Esophagus squamous epithelium (tissue), 5 donors: ENCODE data around the gene CAPS2. TPM values are rescaled to one million over a fixed set of nuclear protein-coding genes. Genes with fewer than 3 reads are reported as not detected.
"Not testable (repeated sequence)": the region's sequence is repeated elsewhere in the genome, so short reads cannot be mapped to it uniquely, and the experiment has no call there.

ENCODE experiments used
- DNase-seq: peaks from one replicate; lab custom pipeline; 2025; lab: John Stamatoyannopoulos, UW
- H3K27ac ChIP-seq, 4 donors: fragments of 200-600 bp; sonication (generic); one replicate each; pipeline ENCODE4 v1.5.1; 2016 to 2019; ENCODE audit warnings: mild to moderate bottlenecking in 1 of 4
- H3K27me3 ChIP-seq, 4 donors: fragments of 200-600 bp; sonication (generic); 1 replicate in 3 of 4; 2 replicates in 1 of 4; pipeline versions ENCODE4 v1.5.1 to v1.6.0; 2017 to 2021; ENCODE audit warnings: antibody characterized with exemption in 1 of 4
- H3K36me3 ChIP-seq, 3 donors: fragments of 200-600 bp; sonication (generic); one replicate each; pipeline ENCODE4 v1.5.1; 2016 to 2019
- H3K4me1 ChIP-seq, 3 donors: fragments of 200-600 bp; sonication (generic); one replicate each; pipeline ENCODE4 v1.5.1; 2017 to 2019
- H3K4me3 ChIP-seq, 4 donors: fragments of 200-600 bp; sonication (generic); 1 replicate in 3 of 4; 2 replicates in 1 of 4; pipeline ENCODE4 v1.5.1; 2016 to 2019; ENCODE audit warnings: mild to moderate bottlenecking in 2 of 4, moderate library complexity in 1 of 4
- H3K9me3 ChIP-seq, 3 donors: fragments of 200-600 bp; sonication (generic); one replicate each; pipeline ENCODE4 v1.5.1; 2016 to 2019
- POLR2A ChIP-seq, 4 donors: fragments of 450-650 bp; IDR thresholded peaks; one replicate each; pipeline ENCODE4 v1.6.1; 2017; ENCODE audit warnings: antibody characterized with exemption in 4 of 4, mild to moderate bottlenecking in 4 of 4, moderate library complexity in 3 of 4
- WGBS, 2 donors: methylation state at CpG; one replicate each; pipeline ENCODE4 v1.1.5; 2018; 5-methylcytosine and 5-hydroxymethylcytosine counted together
- intact Hi-C: fragments of 100-400 bp; cut with DNase I; formaldehyde crosslinking; loops from one replicate; pipeline ENCODE4 v1.15.0; 2022
- total RNA-seq, 4 donors: library from RNA; depleted of rRNA; stranded (reverse); fragments of >200 nt; gene quantifications; one replicate each; pipeline ENCODE4 v1.1.0, GENCODE V29; 2016
- TF ChIP-seq, protein P1 (sequence below), 6 experiments: fragments of 450-650 bp in 4 of 6; fragments of 200-600 bp in 2 of 6; sonication (generic) in 2 of 6; IDR thresholded peaks; one replicate each; pipeline ENCODE4 v1.5.1; 2016 to 2019; ENCODE audit warnings: antibody characterized with exemption in 6 of 6, mild to moderate bottlenecking in 4 of 6, moderate library complexity in 4 of 6
- donor health status: DM: yes; HTN: yes; CAD: no.

Gene CAPS2
- total RNA-seq, 4 donors from 2014 or later, result 2.9 to 9.2 (median 5.8) TPM

DNA sequence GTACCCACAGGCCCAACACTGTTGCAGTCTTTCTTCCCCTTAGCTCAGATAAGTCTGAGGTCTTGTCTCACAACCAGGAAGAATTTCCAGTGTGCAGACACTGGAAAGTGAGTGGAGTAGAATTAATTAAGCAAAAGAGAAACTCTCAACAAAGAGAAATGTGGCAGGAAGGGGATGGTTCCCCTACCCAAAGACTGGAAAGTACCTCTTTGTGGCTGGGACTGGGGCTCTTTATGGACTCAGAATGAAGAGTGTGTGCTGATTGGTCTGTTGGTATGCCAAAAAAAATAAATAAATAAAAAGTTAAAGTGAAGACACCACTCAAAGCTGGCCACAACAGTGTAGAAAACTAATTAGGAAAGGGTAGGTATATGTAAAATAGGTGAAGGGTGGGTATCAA lies 30.8 kb upstream of the CAPS2 start:
- intact Hi-C loops, result no loop called here
- Histone ChIP-seq H3K27ac (no peak overlapping the region), H3K4me3 (no peak overlapping the region), H3K36me3 (no peaks in the 10 kb centered on the region), H3K27me3 (no peaks in the 10 kb centered on the region), H3K9me3 (no peaks in the 10 kb centered on the region), H3K4me1 (no peaks in the 10 kb centered on the region)
- TF ChIP-seq, protein P1, sequence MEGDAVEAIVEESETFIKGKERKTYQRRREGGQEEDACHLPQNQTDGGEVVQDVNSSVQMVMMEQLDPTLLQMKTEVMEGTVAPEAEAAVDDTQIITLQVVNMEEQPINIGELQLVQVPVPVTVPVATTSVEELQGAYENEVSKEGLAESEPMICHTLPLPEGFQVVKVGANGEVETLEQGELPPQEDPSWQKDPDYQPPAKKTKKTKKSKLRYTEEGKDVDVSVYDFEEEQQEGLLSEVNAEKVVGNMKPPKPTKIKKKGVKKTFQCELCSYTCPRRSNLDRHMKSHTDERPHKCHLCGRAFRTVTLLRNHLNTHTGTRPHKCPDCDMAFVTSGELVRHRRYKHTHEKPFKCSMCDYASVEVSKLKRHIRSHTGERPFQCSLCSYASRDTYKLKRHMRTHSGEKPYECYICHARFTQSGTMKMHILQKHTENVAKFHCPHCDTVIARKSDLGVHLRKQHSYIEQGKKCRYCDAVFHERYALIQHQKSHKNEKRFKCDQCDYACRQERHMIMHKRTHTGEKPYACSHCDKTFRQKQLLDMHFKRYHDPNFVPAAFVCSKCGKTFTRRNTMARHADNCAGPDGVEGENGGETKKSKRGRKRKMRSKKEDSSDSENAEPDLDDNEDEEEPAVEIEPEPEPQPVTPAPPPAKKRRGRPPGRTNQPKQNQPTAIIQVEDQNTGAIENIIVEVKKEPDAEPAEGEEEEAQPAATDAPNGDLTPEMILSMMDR (IDR thresholded peaks at IDR 0.05), result no peak
- no peak for TF ChIP-seq POLR2A (IDR thresholded peaks at IDR 0.05)
- DNase-seq, result no peak

- H3K27me3 ChIP-seq, result no peaks in the 10 kb centered on the region
- intact Hi-C loops, result no loop called here
- H3K4me1 ChIP-seq, result no peaks in the 10 kb centered on the region
- no peak overlapping the region for H3K4me3 ChIP-seq
- TF ChIP-seq, protein P1 (IDR thresholded peaks at IDR 0.05), result no peak
- TF ChIP-seq POLR2A (IDR thresholded peaks at IDR 0.05), result no peak
- no peaks in the 10 kb centered on the region for H3K36me3 ChIP-seq
- H3K27ac ChIP-seq, result no peak overlapping the region
- no peaks in the 10 kb centered on the region for H3K9me3 ChIP-seq
- DNase-seq, result no peak
These were observed 23.9 kb upstream of the CAPS2 start for GRCh38 chr12:75354011-75354410.

DNA sequence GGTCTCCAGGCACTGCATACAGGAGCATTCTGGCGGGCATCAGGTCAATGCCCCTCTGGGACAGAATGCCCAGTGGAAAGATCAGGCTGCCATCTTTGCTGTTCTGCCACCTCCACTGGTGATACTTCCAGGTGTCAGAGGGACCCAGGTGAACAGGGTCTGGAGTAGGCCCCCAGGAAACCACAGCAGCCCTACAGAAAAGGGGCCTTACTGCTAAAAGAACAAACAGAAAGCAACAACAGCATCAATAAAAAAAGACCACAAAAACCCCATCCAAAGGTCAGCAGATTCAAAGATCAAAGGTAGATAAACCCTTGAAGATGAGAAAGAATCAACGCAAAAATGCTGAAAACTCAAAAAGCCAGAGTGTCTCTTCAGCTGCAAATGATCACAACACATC lies 20.3 kb upstream of the CAPS2 start:
- intact Hi-C loops, result no loop called here
- Histone ChIP-seq H3K9me3 (no peaks in the 10 kb centered on the region), H3K4me1 (no peaks in the 10 kb centered on the region), H3K36me3 (no peaks in the 10 kb centered on the region), H3K4me3 (no peak overlapping the region), H3K27ac (no peak overlapping the region), H3K27me3 (no peaks in the 10 kb centered on the region)
- DNase-seq, result no peak
- TF ChIP-seq, protein P1 (IDR thresholded peaks at IDR 0.05), result no peak
- TF ChIP-seq POLR2A (IDR thresholded peaks at IDR 0.05), result no peak
- WGBS, 2 donors, result 71 to 90% methylated on average over 1 of the region's 2 CpGs

- no peak for DNase-seq
- no peak for TF ChIP-seq POLR2A (IDR thresholded peaks at IDR 0.05)
- TF ChIP-seq, protein P1 (IDR thresholded peaks at IDR 0.05), result no peak
- H3K4me3 ChIP-seq, result no peak overlapping the region
- H3K27me3 ChIP-seq, result no peaks in the 10 kb centered on the region
- no peaks in the 10 kb centered on the region for H3K9me3 ChIP-seq
- no peaks in the 10 kb centered on the region for H3K36me3 ChIP-seq
- intact Hi-C loops, result no loop called here
- H3K4me1 ChIP-seq, result no peaks in the 10 kb centered on the region
- no peak overlapping the region for H3K27ac ChIP-seq
- WGBS, 2 donors, result 90 to 93% methylated on average over 3 to 4 of the region's 4 CpGs
These were observed 19.8 kb upstream of the CAPS2 start for GRCh38 chr12:75349946-75350345.

GRCh38 chr12:75346215-75346614 lies 16.1 kb upstream of the CAPS2 start:
- not testable (repeated sequence) for H3K27me3 ChIP-seq
- 79 to 90% methylated on average over 6 of the region's 6 CpGs for WGBS, 2 donors

GRCh38 chr12:75345531-75345930 lies 15.4 kb upstream of the CAPS2 start:
- no peak overlapping the region for H3K4me3 ChIP-seq
- no peaks in the 10 kb centered on the region for H3K9me3 ChIP-seq
- TF ChIP-seq, protein P1 (IDR thresholded peaks at IDR 0.05), result no peak
- TF ChIP-seq POLR2A (IDR thresholded peaks at IDR 0.05), result no peak
- no peak overlapping the region for H3K27ac ChIP-seq
- H3K27me3 ChIP-seq, result no peaks in the 10 kb centered on the region
- no peaks in the 10 kb centered on the region for H3K36me3 ChIP-seq
- intact Hi-C loops, result no loop called here
- DNase-seq, result no peak
- no peaks in the 10 kb centered on the region for H3K4me1 ChIP-seq
- whole genome bisulfite sequencing, 2 donors, result 70 to 72% methylated on average over 2 of the region's 2 CpGs

More at GRCh38 chr12:75346215-75346614, 16.1 kb upstream of the CAPS2 start:
- H3K36me3 ChIP-seq, intact Hi-C loops, H3K4me3 ChIP-seq, H3K27ac ChIP-seq, H3K4me1 ChIP-seq, DNase-seq, H3K9me3 ChIP-seq: not testable (repeated sequence)
